SK-N-DZ (cell line): ENCODE results near the gene DGKQ.
A peak's percentile ranks its signal among the peaks of the same experiment; 100 is the strongest.
"Not testable (repeated sequence)": the region's sequence is repeated elsewhere in the genome, so short reads cannot be mapped to it uniquely, and the experiment has no call there.

ENCODE experiments used
- DNase-seq: peaks from one replicate; pipeline ENCODE4 v3.0.0-alpha.2; 2015; ENCODE audit warnings: low spot score

The DGKQ gene

GRCh38 chr4:951186-951585 is 22.2 kb downstream of the DGKQ start:
- no peak for DNase-seq

GRCh38 chr4:950136-951020 is 23.0 kb downstream of the DGKQ start:
- DNase-seq: no peak

GRCh38 chr4:949656-950055 is 23.7 kb downstream of the DGKQ start:
- DNase-seq: no peak

GRCh38 chr4:948936-949300 is 24.5 kb downstream of the DGKQ start:
- DNase-seq: no peak

- DNase-seq: no peak
These were observed 25.1 kb downstream of the DGKQ start for GRCh38 chr4:948101-948935.

DNA sequence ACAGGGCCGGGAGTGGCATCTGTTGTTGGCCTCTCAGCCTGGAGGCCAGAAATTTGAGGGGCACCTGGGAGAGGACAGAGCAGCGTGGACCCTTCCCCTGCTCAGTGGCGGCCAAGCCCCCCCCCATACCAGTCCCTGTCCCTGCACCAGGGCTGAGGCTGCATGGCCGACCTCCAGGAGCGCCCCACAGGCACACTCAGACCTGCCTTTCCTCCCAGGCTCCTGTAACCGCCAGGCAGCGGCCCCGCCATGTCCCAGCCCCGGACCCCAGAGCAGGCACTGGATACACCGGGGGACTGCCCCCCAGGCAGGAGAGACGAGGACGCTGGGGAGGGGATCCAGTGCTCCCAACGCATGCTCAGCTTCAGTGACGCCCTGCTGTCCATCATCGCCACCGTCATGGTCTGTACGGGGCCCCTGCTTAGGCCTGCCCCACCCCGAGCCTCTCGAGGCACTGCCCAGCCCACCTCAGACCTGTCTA is 25.8 kb downstream of the DGKQ start:
- no peak for DNase-seq

GRCh38 chr4:946517-947471 is 26.6 kb downstream of the DGKQ start:
- DNase-seq: no peak

DNA sequence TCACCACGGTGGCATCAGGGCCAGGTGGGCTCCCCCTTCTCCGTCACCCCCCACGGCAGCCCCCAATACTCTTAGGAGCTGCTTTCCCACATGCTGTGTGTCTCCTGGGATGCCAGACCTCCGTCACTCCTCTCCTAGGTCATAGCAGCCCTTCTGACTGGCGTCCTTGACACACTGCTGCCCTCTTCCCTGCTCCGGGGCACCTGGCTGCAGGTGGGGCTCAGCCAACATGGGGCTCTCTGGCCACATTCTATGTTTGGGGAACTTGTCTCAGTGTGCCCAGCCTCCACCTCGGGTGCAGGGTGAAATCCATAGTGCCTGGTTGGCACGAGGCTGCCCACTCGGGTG is 27.3 kb downstream of the DGKQ start:
- DNase-seq: no peak

GRCh38 chr4:945274-946102 is 27.9 kb downstream of the DGKQ start:
- DNase-seq: no peak

DNA sequence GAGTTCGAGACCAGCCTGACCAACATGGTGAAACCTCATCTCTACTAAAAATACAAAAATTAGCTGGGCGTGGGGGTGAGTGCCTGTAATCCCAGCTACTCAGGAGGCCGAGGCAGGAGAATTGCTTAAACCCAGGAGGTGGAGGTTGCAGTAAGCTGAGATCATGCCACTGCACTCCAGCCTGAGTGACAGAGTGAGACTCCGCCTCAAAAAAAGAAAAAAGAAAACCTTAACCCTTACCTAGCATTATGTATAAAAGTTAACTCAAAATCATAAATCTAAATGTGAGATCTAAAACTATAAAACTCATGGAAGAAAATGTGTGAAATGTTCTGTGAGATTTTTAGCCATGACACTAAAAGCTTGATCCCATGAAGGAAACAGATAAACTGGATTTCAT is 33.9 kb downstream of the DGKQ start:
- not testable (repeated sequence) for DNase-seq

DNA sequence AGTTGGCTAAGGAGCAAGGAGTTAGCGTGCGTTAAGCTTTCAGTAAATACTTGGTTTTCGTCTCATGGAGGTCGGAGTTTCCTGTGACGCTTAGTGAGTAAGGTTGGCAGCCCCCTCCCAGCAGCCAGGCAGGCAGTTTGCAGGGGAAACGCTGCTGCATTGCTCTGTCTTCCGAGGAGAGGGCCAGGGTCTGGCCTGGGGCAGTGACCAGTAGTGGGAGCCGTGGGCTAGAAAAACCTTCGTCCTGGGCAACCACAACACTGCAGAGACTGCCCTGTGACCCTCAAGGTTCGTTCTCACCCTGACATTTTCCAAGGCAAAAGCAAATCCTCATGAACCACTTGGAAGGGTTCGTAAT is 40.7 kb downstream of the DGKQ start:
- DNase-seq: peak; percentile 29

- DNase-seq: peak; percentile 90
These were observed 41.2 kb downstream of the DGKQ start, which contains the start of the genes GAK and TMEM175 for GRCh38 chr4:931960-932712. Gene GAK, minus strand, starts transcription at chr4:932316. Its CDS starts 129 bp downstream, at chr4:932187. Gene TMEM175, plus strand, starts transcription at chr4:932460. Its CDS starts 15,280 bp downstream, at chr4:947740.

- DNase-seq: no peak
These were observed 42.0 kb downstream of the DGKQ start for GRCh38 chr4:931194-931959.

DNA sequence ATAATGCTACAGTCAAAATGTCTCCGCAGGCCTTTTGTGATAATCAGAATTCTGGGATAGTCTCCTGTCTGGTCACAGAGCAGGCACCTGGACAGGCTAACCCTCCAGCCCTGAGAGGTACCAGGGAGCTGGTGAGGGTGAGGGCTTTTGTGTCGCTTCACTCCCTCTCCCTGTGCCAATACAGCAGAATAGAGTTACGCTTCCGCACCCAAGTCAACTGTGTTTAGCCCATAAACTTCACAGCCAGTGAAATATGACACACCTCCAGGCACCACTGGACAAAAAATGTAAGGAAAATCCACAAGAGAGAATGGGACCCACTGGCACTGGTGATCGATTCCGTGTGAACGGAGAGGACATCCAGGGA is 42.6 kb downstream of the DGKQ start:
- DNase-seq: no peak

DNA sequence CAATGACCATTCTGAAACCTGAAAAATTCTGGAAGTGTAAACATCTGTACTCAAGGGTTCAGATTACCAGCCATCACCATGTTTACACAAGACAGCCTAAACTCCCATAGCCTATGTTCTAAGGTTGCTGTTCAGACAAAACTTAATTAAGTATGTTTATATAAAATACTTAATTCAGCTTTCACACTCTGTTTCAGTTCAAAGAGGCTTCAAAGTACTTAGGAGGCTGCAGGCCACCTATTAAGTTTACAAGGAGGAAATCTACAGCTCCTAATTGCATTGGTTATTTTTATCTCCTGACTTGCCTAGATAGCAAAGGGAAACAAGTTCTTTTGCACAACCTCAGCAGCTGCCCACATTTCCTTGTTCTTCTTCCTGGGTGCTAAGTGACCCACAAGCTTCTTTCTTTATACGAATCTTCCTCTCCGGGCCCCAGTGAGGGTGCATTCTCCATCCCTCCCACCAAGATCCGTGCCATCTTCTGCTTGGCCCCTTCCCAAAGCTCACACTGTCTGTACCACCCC is 43.3 kb downstream of the DGKQ start:
- no peak for DNase-seq

GRCh38 chr4:929096-929765 is 44.1 kb downstream of the DGKQ start:
- DNase-seq: no peak

DNA sequence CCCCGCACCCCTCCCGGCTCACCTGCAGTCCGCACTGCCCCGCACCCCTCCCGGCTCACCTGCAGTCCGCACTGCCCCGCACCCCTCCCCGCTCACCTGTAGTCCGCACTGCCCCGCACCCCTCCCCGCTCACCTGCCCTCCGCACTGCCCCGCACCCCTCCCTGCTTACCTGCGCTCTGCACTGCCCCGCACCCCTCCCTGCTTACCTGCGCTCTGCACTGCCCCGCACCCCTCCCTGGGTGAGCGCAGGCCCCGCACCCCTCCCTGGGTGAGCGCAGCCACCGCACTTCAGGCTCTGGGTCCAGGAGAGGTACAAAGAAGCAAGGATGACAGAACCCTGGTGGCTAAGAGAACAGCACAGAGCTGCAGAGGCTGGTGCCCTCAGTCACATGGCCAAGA is 45.8 kb downstream of the DGKQ start:
- DNase-seq: not testable (repeated sequence)

DNA sequence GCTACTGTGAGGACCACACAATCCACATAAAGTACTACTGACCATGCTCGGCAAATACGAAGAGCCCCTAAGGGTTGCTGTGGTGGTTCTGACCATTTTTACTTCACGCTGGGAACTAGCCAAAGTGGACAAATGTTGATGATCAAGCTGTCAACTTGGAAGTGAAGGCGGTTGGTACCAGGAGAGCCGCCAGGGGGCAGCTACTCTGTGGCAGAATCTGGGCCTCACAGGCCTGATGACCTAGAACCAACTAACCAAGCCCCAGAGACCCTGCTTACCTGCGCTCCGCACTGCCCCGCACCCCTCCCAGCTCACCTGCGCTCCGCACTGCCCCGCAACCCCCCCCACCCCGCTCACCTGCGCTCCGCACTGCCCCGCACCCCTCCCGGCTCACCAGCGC is 46.8 kb downstream of the DGKQ start:
- no peak for DNase-seq
